ENCODE results near the gene SYNE1.

- TF ChIP-seq JUND (IDR thresholded peaks at IDR 0.05) = no peak
- no peak for TF ChIP-seq CTCF (IDR thresholded peaks at IDR 0.05; ENCODE audit: low read depth, low read length, missing input control)
- TF ChIP-seq SP1 (IDR thresholded peaks at IDR 0.05) = no peak
- TF ChIP-seq GABPA (IDR thresholded peaks at IDR 0.05 in 1 of 2, conservative IDR thresholded peaks at IDR 0.05 in 1 of 2) = no peak
- no peak for TF ChIP-seq EGR1 (IDR thresholded peaks at IDR 0.05; ENCODE audit: low read depth in 2 of 2)
- no peak for TF ChIP-seq REST (IDR thresholded peaks at IDR 0.05)
- no peak for TF ChIP-seq ATF3 (IDR thresholded peaks at IDR 0.05)
- no peak for TF ChIP-seq HNF4G (IDR thresholded peaks at IDR 0.05)
- TF ChIP-seq YY1 (IDR thresholded peaks at IDR 0.05) = no peak
- TF ChIP-seq MAX (IDR thresholded peaks at IDR 0.05) = no peak
- no peak for TF ChIP-seq TAF1 (conservative IDR thresholded peaks at IDR 0.05)
- TF ChIP-seq RXRA (IDR thresholded peaks at IDR 0.05) = no peak
- no peak for TF ChIP-seq FOXA1 (IDR thresholded peaks at IDR 0.05)
Observed at GRCh38 chr6:152605941-152606340, 31.2 kb downstream of the SYNE1 start.
